ENCODE data around the gene MOB3C. TPM values are rescaled to one million over a fixed set of nuclear protein-coding genes. Genes with fewer than 3 reads are reported as not detected.

The MOB3C gene
- total RNA-seq, 1 donor from 2014 or later = 8.9 TPM

DNA sequence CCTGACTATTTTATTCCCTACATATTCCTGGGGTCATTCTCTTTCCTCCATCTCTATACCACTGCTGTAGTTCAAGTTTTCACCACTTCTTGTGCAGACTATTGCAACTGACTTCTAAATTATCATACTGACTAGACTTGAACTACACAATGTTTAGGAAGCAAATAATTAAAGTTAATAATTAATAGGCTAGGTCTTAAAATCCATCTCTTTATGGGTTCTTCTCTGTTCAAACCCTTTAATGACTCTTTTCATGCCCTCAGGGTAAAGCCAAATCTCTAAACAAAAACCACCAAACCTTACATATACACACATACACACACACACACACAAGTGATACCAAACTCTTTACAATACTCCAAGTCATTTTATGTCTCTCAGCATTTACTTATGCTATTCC lies 22.3 kb upstream of the MOB3C start:
- no peak for DNase-seq

DNA sequence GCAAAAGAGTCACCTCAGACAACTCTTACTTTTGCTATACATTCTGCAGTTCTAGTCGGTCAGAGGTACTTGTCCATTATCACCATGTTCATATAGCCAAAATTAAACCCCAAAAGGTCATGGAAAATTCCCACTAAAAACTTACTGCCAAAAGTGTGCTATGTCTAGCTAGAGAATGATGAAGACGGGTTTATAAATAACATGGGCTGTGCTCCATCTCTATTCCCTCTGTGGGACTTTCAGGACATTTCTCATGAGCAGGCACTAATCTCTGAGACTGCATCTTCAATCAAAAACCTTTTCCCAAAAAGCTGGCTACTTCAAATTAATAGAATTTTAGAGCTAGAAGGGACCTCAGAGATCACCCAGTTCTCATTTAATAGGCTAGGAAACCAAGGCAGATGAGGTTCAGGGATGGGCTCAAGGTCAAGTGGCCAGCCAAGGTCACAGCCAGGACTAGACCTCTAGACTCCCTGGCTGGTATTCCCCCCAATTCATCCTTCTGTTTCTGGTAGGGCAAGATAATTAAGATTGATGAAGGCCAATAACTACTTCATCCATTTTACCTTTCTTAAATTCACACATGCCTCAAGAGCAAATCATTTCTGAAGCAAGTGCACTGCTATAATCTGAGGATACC lies 21.0 kb upstream of the MOB3C start:
- no peak for DNase-seq

DNA sequence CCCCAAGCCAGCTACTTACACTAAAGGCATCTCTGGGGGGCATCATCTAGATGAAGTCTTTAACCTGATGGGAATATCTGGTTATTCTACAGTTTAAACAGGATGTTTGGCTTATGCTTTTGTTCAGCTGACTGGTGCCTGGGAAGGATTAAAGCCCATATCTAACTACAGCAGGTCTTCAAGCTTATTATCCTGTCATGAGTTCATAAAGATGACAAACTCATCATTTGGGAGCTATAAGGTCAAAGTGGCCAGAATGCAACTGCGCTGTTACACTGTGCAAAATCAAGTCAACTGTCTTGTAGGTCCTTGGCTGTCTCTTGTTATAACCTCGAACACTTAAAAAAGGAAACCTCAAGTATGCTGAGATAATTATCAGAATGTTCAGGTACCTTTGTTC lies 18.6 kb upstream of the MOB3C start:
- no peak for DNase-seq

- DNase-seq = no peak
Observed at GRCh38 chr1:46630719-46631118, 14.1 kb upstream of the MOB3C start.

DNA sequence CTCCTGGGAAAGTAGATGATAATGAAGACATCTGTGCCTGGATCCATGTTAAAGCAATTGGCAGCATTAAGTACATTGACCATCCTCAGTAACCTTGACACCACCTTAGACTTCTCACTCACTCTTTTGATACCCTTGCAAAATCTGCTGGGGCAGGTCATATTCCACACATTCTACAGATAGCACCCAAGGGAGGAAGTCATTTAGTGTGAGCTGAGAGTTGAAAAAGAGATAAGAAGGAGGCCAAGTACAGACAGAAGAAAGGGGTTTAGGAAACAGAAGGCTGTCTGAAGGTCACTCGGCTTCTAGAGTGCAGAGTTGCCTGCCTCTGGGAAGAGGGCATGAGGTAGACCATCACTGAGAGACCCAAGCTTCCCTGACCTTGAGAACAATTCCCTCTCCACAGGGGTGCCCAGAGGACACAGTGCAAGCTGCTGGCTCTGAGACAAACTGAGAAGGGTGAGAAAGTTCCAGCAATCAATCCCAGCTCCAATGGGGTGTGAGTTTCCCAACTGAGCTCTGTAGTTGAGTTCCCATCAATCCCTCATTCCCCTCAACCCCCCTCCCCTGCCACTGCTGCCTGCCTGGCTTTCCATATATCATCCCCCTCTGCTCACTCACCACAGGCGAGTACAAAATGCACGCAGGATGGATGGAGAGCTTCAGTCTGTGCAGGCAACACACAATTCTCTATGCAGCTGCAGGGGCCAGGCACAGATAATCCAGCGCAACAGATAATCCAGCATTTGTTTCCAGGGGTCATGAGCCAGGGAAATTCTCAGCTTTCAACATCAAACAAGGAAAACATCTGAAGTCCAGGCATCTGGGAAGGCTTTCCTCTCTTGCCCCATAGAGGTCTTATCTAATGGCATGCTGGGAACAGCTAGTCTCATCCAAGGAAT lies 7.4 kb upstream of the MOB3C start:
- DNase-seq = no peak

DNA sequence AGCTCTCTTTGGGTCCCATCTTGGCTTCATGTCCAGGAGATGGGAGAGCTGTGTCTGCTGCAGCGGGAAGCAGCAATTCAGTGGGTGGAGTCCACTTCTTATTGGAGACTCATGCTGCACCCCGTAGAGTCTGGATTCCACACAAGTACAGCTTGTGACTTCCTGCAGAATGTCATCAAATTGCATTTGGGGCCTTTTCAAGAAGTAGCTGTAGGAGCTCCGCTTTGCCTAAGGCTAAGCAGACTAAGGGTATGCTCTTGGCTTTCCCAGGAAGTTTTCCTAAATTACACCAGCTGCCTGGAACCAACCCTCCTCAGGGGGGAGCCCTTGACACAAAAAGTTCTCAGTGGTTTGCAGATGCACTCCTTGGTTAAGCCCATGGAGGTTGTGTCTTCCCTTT lies 5.7 kb upstream of the MOB3C start:
- no peak for DNase-seq

DNA sequence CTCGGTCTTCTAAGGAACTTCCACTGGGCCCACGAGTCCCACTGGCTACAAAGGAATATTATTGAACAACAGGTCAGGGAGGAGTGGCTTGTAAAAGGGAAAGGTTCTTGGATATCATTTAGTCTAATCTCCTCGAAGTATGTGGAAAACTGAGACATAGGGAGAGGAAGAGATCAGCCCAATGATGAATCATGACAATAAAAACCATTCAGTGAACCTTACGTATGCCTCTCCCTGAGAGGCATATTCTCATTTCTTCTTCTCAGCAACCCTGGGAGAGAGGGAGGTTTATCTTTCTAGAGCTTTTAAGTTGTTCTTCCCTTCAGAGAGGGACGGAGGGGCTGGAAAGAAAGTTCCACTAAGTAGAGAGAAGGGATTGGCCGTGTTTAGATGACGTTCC lies 5.3 kb upstream of the MOB3C start:
- no peak for DNase-seq

- no peak for DNase-seq
Observed at GRCh38 chr1:46619656-46620258, 3.1 kb upstream of the MOB3C start.

DNA sequence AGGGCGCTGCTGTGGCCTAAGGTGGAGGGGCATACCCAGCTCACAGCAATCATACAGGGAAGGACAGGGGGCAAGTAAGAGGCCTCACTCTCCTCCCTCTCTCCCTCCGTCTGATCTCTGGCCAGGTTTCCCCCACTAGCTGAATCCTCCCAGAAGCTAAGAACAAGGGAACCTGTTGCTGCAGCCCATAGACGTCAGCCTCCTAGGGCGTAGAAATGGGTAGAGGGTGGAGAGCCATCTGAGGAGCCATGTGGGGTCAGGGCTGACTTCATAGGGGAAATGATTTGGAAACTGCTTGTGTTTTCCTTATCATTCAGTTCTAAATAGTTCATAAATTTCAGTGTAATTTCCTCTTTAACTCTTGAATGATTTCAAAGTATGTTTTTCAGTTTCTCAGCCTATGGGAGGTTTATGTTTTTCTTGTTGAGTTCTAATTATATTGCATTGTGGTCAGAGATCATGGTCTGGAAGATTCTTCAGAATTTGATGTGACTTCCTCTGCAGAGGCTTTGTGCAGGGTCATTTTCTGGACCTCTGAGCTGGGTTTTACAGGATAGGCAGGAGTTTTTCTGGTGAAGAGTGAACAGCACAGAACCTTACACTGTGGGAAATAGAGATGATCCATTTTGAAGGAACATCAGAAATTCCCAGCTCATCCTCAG lies 2.3 kb upstream of the MOB3C start:
- no peak for DNase-seq

- DNase-seq = no peak
Observed at GRCh38 chr1:46617833-46618232, 1.2 kb upstream of the MOB3C start.

- DNase-seq = no peak
Observed at GRCh38 chr1:46617108-46617800, 643 bp upstream of the MOB3C start.

- DNase-seq = no peak
Observed at GRCh38 chr1:46615735-46616134, 876 bp downstream of the MOB3C start.

- DNase-seq = no peak
Observed at GRCh38 chr1:46615088-46615487, 1.5 kb downstream of the MOB3C start.

DNA sequence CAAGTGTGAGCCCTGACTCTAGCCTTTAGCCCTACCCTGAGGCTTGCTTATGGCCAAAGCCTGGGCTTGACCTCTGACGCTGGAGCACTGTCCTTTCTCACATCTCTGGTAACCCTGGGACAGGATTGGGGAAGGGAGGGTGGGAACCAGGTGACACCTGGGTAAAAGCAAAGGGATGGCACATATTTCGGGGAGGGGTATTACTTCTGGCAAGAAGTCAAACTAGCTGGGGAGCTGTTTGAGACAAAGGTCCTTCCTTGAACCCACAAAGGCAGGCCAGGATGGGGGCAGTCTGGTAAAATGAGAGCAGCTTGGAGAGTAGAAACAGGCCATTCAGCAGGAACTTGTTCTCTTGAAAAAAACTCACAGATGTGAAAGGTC lies 2.0 kb downstream of the MOB3C start:
- DNase-seq = no peak

DNA sequence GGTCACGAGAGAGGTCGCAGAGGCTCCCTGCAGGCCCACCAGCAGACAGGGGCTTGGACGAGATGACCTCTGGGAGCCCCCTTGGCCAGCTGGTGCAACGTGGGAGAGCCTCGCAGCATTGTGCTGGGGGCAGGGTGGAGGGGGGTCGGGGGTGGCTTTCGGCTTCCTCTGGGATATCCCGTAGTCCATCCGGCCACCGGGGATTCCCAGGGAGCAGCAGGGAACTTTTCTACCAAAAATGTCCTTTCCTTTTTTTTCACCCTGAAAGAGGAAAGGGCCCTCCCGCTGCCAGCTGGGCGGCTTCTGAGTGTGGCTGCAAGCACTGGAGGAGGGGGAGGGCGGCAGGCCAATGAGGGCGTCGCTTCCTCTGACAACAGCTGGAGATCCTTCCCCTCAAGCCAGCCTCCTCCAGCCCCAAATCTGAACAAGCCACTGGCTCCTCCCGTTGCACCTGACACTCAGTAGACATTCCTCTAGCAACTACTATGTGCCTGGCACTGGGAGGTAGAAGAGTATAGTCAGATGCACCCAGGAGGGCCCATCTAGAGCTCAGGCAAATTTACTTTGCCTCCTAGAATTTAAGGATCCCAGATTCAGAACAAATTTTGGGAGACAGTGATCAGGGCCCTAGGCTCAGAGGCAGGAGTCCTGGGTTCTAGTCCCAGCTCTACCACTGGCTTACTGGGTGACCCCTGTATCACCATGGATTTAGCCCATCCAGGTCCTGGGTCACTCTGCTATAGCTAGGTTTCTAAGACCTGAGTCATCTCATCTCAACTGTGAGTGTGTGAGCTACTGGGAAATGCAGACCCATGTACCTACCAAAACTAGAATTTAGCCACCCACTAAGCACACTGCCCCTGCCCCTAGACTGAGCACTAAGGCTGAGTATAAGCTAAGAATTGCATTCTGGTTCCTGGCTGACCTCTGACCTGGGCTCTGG lies 2.7 kb downstream of the MOB3C start:
- DNase-seq = peak; percentile 82

GRCh38 chr1:46612937-46613660 lies 3.5 kb downstream of the MOB3C start:
- no peak for DNase-seq

GRCh38 chr1:46611691-46612221 lies 4.9 kb downstream of the MOB3C start:
- DNase-seq = no peak

DNA sequence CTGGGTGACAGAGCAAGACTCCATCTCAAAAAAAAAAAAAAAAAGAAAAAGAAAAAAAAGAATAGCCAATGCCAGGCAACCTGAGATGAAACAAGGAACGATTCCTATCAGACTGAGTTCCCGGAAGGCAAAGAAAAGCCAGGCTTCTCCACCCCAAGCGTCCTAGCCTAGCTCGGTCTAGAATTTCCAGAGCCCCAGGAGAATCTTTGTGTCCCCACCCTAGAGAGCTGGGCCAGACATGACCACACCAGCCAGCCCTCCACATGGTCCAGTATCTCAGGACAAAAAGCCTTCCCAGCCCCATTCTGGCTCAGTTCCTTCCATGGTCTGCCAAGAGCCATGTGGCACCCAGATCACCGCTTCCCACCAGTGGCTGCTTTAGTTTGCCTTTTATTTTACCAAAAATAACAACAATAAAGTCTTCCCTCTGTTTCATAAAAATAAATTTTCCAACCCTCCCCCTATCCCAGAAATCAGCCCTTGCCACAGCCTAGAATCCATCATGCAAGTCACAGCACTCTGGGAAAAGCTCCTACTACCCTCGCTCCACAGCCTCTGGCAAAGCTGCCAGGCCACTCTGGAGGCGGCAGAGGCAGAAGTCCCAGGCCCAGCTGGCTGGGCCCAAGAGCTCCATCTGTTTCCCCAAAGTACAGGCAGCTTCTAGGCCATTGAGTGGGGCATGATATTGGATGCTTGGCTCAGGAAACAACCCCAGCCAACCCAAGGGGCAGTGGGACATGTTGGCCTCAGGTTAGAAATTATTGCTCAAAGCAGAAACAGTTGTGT lies 9.1 kb downstream of the MOB3C start:
- DNase-seq = no peak

DNA sequence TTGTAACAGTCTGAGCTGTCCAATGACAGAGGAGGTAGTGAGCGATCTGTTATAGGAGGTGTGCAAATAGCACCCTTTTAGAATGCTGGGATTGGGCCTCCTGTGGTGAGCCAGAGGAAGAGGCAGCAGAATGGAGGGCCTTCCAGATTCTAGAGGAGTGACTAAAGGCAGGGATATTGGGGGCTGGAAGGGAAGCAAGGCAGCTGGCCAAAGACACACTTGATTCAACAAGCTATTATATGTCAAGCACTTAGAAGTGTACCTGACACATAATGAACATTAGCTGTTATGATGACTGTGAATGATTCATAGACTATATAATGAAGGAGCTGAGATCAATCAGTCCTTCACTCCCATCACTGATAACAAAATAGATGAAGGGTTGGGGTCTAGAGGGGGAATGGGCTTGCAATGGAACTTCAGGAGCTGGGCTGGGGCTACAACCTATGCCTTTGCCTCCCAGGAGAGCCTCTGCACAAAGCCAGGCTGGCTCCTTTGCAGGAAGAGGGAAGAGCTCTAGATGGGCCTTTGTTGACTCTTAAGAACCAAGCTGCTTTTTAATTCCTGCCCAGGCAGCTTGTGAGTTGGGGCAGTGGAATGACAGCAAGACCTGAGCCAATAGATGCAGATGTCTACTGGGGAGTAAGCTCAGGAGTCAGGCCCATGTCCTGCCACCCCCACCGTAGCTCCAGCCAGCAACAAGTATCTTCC lies 10.2 kb downstream of the MOB3C start:
- no peak for DNase-seq

Measured in skin of body (tissue), 2 donors.